Measurements from ENCODE around the gene CALML5. TPM values are rescaled to one million over a fixed set of nuclear protein-coding genes. Genes with fewer than 3 reads are reported as not detected.

Gene CALML5
- total RNA-seq, 1 donor from 2014 or later, result not detected

DNA sequence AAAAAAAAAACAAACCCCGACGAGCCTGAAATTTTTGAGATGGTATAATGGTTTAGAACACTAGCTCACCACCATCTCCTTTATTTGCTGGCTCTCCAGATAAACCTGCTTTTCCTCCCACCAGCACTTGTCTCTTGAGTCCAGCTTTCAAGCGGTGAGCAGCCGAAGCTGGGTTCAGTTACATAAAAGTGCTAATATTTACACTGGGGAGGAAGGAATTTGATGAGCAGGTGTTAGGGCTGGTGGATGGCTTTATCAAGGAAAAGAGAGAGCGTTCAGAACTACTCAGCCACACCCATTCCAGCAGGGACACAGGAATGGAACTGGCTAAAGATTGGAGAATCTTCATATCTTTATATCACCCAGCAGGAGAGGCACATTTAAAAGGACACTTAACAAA lies 18.8 kb upstream of the CALML5 start:
- intact Hi-C loops (cut with micrococcal nuclease), result no loop called here

DNA sequence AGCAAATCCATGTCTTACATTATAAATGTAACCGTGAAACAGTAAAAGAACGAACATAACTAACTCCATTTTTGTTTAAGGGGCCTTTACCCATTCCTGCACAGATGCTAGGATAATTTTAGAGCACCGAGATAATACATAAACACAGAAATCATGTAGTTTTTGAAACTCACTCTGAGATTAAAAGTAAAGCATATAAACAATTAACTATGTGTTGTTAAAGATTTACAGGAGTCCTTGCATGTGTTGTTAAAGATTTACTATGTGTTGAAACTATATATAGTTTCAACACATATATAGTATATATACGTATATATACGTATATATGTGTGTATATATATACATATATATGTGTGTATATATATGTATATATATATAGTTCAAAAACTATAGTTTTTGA lies 18.2 kb upstream of the CALML5 start:
- intact Hi-C loops (cut with micrococcal nuclease), result no loop called here

GRCh38 chr10:5515948-5516761 lies 16.8 kb upstream of the CALML5 start:
- intact Hi-C loops (cut with micrococcal nuclease), result no loop called here

GRCh38 chr10:5514226-5514850 lies 15.0 kb upstream of the CALML5 start:
- intact Hi-C loops (cut with micrococcal nuclease), result no loop called here

- intact Hi-C loops (cut with micrococcal nuclease), result no loop called here
These were observed 13.7 kb upstream of the CALML5 start for GRCh38 chr10:5512881-5513612.

GRCh38 chr10:5512331-5512730 lies 13.0 kb upstream of the CALML5 start:
- intact Hi-C loops (cut with micrococcal nuclease), result no loop called here

DNA sequence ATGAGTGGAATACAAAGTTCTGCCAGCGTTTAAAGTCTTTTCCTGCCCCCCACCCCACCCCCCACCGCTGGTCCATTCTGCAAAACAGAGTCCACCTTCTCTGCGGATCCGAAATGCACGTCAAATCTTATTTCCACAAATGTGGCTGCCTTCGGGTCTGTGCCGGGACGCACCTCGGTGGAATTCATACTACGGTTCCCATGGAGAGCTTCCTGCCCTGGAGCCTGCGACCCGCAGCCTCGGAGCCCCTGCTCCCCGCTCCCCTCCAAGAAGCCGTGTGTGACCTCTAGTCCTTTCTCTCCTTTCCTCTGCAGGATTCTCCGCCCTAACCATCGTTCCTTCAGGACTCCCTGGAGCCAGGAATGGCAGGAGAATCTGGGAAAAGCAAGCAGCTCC lies 12.5 kb upstream of the CALML5 start:
- intact Hi-C loops (cut with micrococcal nuclease), result no loop called here

DNA sequence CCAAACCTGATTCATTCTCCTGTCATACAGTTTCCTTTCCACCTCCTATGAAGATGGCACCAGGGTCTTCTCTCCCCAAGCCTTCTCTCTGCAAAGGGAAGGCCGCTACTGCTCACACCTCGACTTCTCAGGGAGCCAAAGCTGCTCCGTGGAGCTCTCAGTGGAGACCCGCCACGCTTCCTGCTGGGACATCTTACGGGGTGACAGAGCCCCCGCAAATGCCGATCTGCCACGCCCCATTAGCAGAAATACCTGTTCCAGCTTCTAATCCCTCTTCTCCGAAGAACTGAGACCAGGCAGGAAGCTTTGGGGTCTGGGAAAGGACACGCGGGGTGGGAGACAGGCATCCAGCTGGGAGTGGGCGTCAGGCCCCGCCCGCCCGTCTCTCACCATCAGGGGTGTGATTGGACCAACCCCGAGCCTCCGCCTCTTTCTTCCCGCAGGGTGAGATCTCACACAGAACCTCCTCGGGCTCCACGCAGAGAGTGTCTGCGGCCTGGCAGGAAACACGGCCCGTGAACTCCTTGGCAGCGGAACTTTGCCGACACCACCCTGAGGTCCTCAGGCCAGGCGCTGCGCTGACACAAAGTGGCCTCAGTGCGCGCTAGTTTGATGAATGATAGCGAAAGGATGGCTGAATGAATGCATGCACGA lies 12.0 kb upstream of the CALML5 start:
- intact Hi-C loops (cut with micrococcal nuclease), result no loop called here

- intact Hi-C loops (cut with micrococcal nuclease), result no loop called here
These were observed 11.1 kb upstream of the CALML5 start for GRCh38 chr10:5510281-5511072.

GRCh38 chr10:5509691-5510090 lies 10.3 kb upstream of the CALML5 start:
- intact Hi-C loops (cut with micrococcal nuclease), result no loop called here

GRCh38 chr10:5509236-5509635 lies 9.9 kb upstream of the CALML5 start:
- intact Hi-C loops (cut with micrococcal nuclease), result no loop called here

DNA sequence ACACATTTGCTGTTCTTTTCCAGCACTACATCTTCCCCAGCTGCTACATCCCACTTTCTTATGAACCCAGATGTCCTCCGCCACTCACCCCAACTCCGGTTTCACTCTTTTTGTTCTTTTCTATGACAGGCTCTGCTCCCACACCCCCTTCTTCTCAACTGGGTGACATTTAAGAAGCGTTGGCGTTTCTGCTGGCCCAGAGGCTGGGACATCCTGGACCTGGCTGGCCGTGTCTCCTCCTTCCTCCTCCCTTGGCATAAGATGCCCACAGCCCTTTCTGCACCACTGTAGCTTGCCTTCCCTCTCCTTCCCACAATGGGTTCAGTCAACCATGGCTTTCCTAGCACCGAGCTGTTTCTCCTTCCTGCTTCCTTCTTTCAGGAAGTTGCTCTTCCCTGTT lies 9.4 kb upstream of the CALML5 start:
- intact Hi-C loops (cut with micrococcal nuclease), result no loop called here

GRCh38 chr10:5508161-5508604 lies 8.8 kb upstream of the CALML5 start:
- intact Hi-C loops (cut with micrococcal nuclease), result no loop called here

DNA sequence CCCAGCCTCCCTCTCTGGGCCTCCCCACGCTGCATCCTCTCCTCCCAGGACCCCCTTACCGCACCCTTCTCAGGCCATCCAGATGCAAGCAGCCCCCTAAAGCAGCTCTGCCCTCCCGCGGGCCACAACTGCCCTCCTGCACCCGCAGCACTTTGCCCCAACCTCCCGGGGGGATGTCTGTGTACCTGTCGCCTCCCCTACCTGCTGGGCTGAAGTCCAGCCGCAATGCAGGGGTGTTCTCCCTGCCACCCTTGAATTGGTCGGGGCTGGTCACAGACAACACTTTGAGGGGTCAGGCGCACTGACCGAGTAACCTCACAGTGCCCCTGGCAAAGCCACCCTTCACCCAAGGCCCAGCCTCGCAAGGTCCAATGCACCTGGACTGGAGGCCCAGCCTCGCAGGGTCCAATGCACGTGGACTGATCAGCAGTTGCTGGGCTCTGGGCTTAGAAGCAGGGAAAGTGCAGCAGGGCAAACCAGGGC lies 8.3 kb upstream of the CALML5 start:
- intact Hi-C loops (cut with micrococcal nuclease), result no loop called here

GRCh38 chr10:5506751-5507648 lies 7.6 kb upstream of the CALML5 start:
- intact Hi-C loops (cut with micrococcal nuclease), result no loop called here

- intact Hi-C loops (cut with micrococcal nuclease), result no loop called here
These were observed 6.9 kb upstream of the CALML5 start for GRCh38 chr10:5506246-5506645.

DNA sequence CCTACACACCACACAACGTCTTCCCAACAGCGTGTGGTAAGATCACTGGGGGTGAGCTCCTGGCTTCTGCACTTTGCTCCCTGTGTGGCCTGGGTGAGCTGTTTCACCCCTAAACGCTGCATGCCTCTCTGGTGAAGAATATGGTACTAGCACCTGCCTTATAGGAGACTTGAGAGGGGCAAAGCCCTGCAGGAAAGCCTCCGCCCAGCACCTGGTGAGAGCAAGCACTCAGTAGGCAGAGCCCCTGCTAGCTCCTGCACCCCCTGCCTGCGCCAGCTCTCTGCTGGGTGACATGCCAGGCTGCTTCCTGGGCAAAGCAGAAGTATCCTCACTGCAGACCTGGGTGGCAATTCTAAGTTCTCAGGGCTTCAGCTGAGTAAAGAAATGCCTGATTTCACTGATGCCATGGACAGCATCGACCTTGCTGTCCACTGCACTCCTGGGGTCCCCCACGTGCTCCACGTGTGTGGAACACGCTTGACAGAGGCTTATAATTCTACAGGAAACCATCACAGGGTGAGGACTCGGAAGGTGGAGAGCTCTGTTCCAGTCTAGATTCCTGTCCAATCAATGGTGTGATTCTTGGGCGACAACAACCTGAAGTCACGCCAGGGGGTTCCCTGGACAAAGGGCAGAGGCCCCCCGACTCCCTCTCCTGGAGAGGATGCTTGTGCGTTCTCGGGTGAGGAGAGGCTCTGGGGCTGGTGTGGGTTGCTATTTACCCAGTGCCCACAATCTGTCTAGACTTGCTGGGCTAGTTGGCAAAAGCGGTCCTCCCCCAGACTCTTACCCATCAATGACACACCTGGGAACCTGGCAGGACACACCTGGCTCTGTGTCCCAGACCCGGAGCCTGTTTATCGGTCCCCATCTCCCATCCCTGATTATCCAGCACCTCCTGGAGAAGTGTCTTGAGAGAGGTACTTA lies 5.0 kb upstream of the CALML5 start:
- intact Hi-C loops (cut with micrococcal nuclease), result no loop called here

- intact Hi-C loops (cut with micrococcal nuclease), result no loop called here
These were observed 4.1 kb upstream of the CALML5 start for GRCh38 chr10:5503477-5503835.
